Stimulated activated CD8-positive, alpha-beta memory T cell treated with anti-CD3 and anti-CD28 coated beads, Interleukin-4, amount 100 ng/mL, for 4 hours (primary cell): ENCODE data around the gene ZSCAN23.
A peak's percentile ranks its signal among the peaks of the same experiment; 100 is the strongest.
"Not testable (repeated sequence)": the region's sequence is repeated elsewhere in the genome, so short reads cannot be mapped to it uniquely, and the experiment has no call there.

Experiments
- DNase-seq, 2 donors: peaks; one replicate each; pipeline ENCODE4 v3.0.0-alpha.2; 2020; ENCODE audit warnings: low read depth in 2 of 2, low spot score in 1 of 2

Gene ZSCAN23

GRCh38 chr6:28442586-28442985 lies 705 bp downstream of the ZSCAN23 start:
- no peak for DNase-seq

- no peak for DNase-seq
Observed at GRCh38 chr6:28436404-28436803, 6.9 kb downstream of the ZSCAN23 start.

- DNase-seq, result no peak
Observed at GRCh38 chr6:28433119-28433518, 10.2 kb downstream of the ZSCAN23 start.

GRCh38 chr6:28429781-28430180 lies 13.5 kb downstream of the ZSCAN23 start:
- DNase-seq, result no peak

- DNase-seq, result no peak
Observed at GRCh38 chr6:28425944-28426541, 17.2 kb downstream of the ZSCAN23 start.

GRCh38 chr6:28424163-28424562 lies 19.1 kb downstream of the ZSCAN23 start:
- no peak for DNase-seq

GRCh38 chr6:28423546-28423945 lies 19.7 kb downstream of the ZSCAN23 start:
- DNase-seq, result no peak

- no peak for DNase-seq
Observed at GRCh38 chr6:28413681-28414080, 29.6 kb downstream of the ZSCAN23 start.

GRCh38 chr6:28410767-28411166 lies 32.5 kb downstream of the ZSCAN23 start:
- DNase-seq, result no peak

- DNase-seq, result no peak
Observed at GRCh38 chr6:28408076-28408802, 35.1 kb downstream of the ZSCAN23 start.

GRCh38 chr6:28407401-28407800 lies 35.9 kb downstream of the ZSCAN23 start:
- no peak for DNase-seq

- not testable (repeated sequence) for DNase-seq
Observed at GRCh38 chr6:28403923-28404322, 39.4 kb downstream of the ZSCAN23 start.

- no peak for DNase-seq
Observed at GRCh38 chr6:28402197-28402596, 41.1 kb downstream of the ZSCAN23 start.

- DNase-seq, result no peak
Observed at GRCh38 chr6:28401172-28401571, 42.1 kb downstream of the ZSCAN23 start.

- DNase-seq, result no peak
Observed at GRCh38 chr6:28400122-28400451, 43.2 kb downstream of the ZSCAN23 start.

- peak; percentile 65 to 66 for DNase-seq
Observed at GRCh38 chr6:28399350-28400121, 43.8 kb downstream of the ZSCAN23 start, which contains the start of gene ZSCAN12. TSS of gene ZSCAN12 (minus strand) at chr6:28399747. CDS start at chr6:28398405, 1,342 bp downstream.

- DNase-seq, result no peak
Observed at GRCh38 chr6:28395918-28396317, 47.4 kb downstream of the ZSCAN23 start.

- no peak for DNase-seq
Observed at GRCh38 chr6:28393912-28394662, 49.2 kb downstream of the ZSCAN23 start.

- no peak for DNase-seq
Observed at GRCh38 chr6:28390688-28391087, 52.6 kb downstream of the ZSCAN23 start.

GRCh38 chr6:28384143-28384533 lies 59.2 kb downstream of the ZSCAN23 start:
- DNase-seq, result no peak
